Right forelimb (tissue), 1 donor: Measurements from ENCODE around the gene BASP1.
"Not testable (repeated sequence)": the region's sequence is repeated elsewhere in the genome, so short reads cannot be mapped to it uniquely, and the experiment has no call there.

Experiments used
- DNase-seq: peaks from one replicate; pipeline ENCODE4 v3.0.0-alpha.2; 2018

BASP1 gene

GRCh38 chr5:17257705-17258273 is 40.4 kb downstream of the BASP1 start:
- DNase-seq: no peak

GRCh38 chr5:17258431-17258830 is 41.0 kb downstream of the BASP1 start:
- no peak for DNase-seq

- not testable (repeated sequence) for DNase-seq
Observed at GRCh38 chr5:17259012-17259411, 41.6 kb downstream of the BASP1 start.

GRCh38 chr5:17259630-17260257 is 42.3 kb downstream of the BASP1 start:
- DNase-seq: no peak

- no peak for DNase-seq
Observed at GRCh38 chr5:17260549-17260948, 43.1 kb downstream of the BASP1 start.

- DNase-seq: no peak
Observed at GRCh38 chr5:17261075-17261474, 43.6 kb downstream of the BASP1 start.

- no peak for DNase-seq
Observed at GRCh38 chr5:17265041-17265440, 47.6 kb downstream of the BASP1 start.

- no peak for DNase-seq
Observed at GRCh38 chr5:17267106-17267505, 49.7 kb downstream of the BASP1 start.

GRCh38 chr5:17269201-17269600 is 51.8 kb downstream of the BASP1 start:
- DNase-seq: no peak

- DNase-seq: no peak
Observed at GRCh38 chr5:17272111-17272510, 54.7 kb downstream of the BASP1 start.

GRCh38 chr5:17275289-17276158 is 58.1 kb downstream of the BASP1 start:
- no peak for DNase-seq

GRCh38 chr5:17276445-17276844 is 59.0 kb downstream of the BASP1 start:
- no peak for DNase-seq

- DNase-seq: no peak
Observed at GRCh38 chr5:17277907-17278306, 60.5 kb downstream of the BASP1 start.

- DNase-seq: no peak
Observed at GRCh38 chr5:17278931-17279330, 61.5 kb downstream of the BASP1 start.

GRCh38 chr5:17279487-17279886 is 62.1 kb downstream of the BASP1 start:
- no peak for DNase-seq

- DNase-seq: no peak
Observed at GRCh38 chr5:17282283-17283120, 65.1 kb downstream of the BASP1 start.

- no peak for DNase-seq
Observed at GRCh38 chr5:17283121-17283415, 65.6 kb downstream of the BASP1 start.

- no peak for DNase-seq
Observed at GRCh38 chr5:17287501-17288155, 70.2 kb downstream of the BASP1 start.

- DNase-seq: no peak
Observed at GRCh38 chr5:17288570-17288969, 71.1 kb downstream of the BASP1 start.

GRCh38 chr5:17289681-17290539 is 72.5 kb downstream of the BASP1 start:
- no peak for DNase-seq

- DNase-seq: no peak
Observed at GRCh38 chr5:17290540-17290974, 73.1 kb downstream of the BASP1 start.
